ENCODE measurements around the gene SPATA24.

- TF ChIP-seq CTCF (conservative IDR thresholded peaks at IDR 0.05 in 1 of 2, IDR thresholded peaks at IDR 0.05 in 1 of 2; ENCODE audit: low read depth in 1 of 2, low read length in 2 of 2), result no peak
- TF ChIP-seq EZH2 (IDR thresholded peaks at IDR 0.05; ENCODE audit: low read length, missing control alignments), result no peak
These were observed 3.6 kb upstream of the SPATA24 start for GRCh38 chr5:139407517-139407916.

Measured in fibroblast of lung (primary cell).